H1 (cell line): ENCODE data around the gene BBC3. TPM values are rescaled to one million over a fixed set of nuclear protein-coding genes. Genes with fewer than 3 reads are reported as not detected.

Source experiments
- BRCA1 ChIP-seq: IDR thresholded peaks from 2 replicates; pipeline ENCODE4 v1.6.1; 2012; ENCODE audit warnings: low read depth, low read length, improper control_type of control experiment
- JUND ChIP-seq: IDR thresholded peaks from 2 replicates; pipeline ENCODE4 v1.6.1; 2011; ENCODE audit warnings: mild to moderate bottlenecking, improper control_type of control experiment, low read length
- SUZ12 ChIP-seq: fragments of 200-600 bp; sonication (generic); IDR thresholded peaks from 2 replicates; pipeline ENCODE4 v1.6.1; 2012; ENCODE audit warnings: mild to moderate bottlenecking, inconsistent platforms, low read length, moderate library complexity, mixed read lengths
- TAF1 ChIP-seq: IDR thresholded peaks from 2 replicates; pipeline ENCODE4 v1.6.1; 2011; ENCODE audit warnings: mild to moderate bottlenecking, low read depth, low read length
- USF2 ChIP-seq: IDR thresholded peaks from 2 replicates; pipeline ENCODE4 v1.6.1; 2011; ENCODE audit warnings: low read length, improper control_type of control experiment
- polyA plus RNA-seq, 7 experiments: library from polyadenylated mRNA; depleted of rRNA in 3 of 7; stranded (reverse) in 5 of 7; unstranded in 2 of 7; fragments of >200 nt in 5 of 7; fragments of 200-250 nt in 2 of 7; gene quantifications; 1 replicate in 5 of 7; 2 replicates in 1 of 7; 4 replicates in 1 of 7; pipeline versions ENCODE4 v1.2.1 to v1.2.3, GENCODE V29; 2011 to 2013; ENCODE audit warnings: missing spikeins in 2 of 7, mixed read lengths in 2 of 7
- total RNA-seq: library from RNA; stranded (reverse); fragmentation: NEBNext Ultra II Directional; extraction: Animal tissue kit (Norgen Biotek cat#: 25700); gene quantifications from 2 replicates; pipeline ENCODE4 v1.2.1, GENCODE V29; 2021

BBC3 gene
- total and polyA plus RNA-seq, 2 of the 8 experiments (the other 6 are each of a cell fraction or from before 2014, with no cell fraction given), result 13.2 to 21.6 TPM

GRCh38 chr19:47200530-47200929 lies 30.5 kb downstream of the BBC3 start (continued):
- TF ChIP-seq USF2, result no peak
- no peak for TF ChIP-seq SUZ12
- no peak for TF ChIP-seq JUND
- TF ChIP-seq BRCA1, result no peak
- no peak for TF ChIP-seq TAF1
